ENCODE data around the gene ARHGAP5.

The ARHGAP5 gene

DNA sequence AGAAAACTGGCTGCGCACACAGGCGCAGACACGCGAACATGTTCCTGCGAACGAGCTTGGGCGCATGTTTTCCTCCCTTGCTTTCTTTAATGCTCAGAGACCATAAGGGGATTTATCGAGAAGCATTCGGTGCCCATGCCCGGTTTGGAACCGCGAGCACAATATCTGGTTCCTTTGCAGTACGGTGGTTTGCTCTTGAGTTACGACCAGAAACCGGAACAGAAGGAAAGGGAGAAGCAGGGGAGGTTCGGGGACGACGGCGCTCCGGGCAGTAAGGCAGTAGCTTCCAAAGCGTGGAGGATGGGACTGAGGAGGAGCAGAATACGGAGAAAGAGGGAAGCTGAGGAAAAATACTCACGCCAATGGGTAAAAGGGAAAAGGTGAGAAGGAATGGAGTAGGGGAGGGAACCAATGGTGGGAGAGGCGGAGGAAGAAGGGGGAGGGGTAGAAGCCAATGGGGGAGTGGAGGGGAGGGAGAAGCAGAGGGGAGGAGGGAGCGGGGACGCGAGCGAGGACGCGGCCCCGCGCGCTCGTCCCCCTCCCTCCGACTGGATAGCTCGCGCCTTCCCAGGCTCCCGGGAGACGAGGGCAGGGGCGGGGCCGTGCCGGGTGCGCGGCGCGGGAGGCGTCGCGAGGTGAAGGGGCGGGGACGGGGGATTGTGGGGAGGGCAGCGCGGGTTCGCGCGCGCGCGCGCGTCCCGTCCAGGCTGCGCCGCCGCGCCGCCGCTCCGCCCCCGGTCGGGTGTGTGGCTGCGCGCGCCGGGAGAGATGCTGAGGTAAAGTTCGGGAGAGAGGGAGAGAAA, 625 bp upstream of the ARHGAP5 start:
- peak; percentile 96 for DNase-seq (ENCODE audit: low read depth)

DNA sequence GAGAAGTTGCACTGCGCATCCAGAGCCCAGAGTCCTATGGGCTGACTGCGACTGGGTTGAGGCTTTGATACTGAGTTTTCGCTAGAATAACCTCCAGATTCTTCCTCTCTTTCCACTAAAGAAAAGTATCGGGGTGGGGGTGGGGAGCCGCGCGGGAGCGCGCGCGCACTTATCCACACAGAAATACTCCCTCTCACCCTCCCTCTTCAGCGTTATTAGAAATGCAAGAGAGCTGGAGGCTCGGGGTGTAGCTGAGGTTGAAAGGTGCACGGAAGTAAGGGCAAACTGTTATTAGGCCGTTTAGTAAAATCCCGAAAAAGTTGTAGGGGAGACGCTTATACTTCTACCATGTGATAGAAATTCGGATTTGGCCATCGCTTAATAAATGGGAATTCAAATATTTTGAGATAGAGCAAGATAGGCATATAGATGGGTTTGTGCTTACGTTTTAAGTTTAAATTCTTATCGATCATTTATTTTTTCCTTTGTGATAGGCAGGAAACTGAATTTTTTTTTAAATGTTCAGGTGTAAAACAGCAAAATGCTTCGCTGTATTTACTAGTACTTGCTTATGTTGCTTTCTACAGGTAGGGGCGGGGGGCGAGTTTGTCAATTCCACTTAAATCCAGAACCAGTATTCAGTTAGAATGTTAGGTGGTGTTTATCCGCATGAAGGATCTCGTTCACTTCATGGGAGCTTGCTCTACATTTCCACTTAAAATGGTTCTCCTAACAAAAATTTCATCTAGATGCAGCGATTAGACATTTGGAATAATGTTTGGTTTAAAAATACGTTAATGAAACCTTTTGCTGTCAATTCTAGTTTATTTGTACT, 1.1 kb downstream of the ARHGAP5 start:
- peak; percentile 49 for DNase-seq (ENCODE audit: low read depth)

DNA sequence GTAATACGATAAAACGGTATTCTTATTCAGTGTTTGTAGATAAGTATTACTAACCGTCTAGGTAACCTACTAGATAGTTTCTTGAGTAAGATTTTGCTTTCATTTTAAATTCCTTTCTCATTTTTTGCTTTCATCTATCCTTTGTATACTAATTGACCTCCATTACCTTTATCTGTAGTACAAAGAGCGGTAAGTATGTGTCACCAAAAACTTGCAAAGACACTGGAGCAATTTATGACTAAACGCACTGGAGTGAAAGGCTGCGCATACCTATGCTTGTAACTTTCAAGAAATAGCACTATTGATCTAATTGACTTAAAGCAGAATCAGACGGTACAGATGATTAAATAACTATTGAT, 1.7 kb downstream of the ARHGAP5 start:
- DNase-seq (ENCODE audit: low read depth) = peak; percentile 11

DNA sequence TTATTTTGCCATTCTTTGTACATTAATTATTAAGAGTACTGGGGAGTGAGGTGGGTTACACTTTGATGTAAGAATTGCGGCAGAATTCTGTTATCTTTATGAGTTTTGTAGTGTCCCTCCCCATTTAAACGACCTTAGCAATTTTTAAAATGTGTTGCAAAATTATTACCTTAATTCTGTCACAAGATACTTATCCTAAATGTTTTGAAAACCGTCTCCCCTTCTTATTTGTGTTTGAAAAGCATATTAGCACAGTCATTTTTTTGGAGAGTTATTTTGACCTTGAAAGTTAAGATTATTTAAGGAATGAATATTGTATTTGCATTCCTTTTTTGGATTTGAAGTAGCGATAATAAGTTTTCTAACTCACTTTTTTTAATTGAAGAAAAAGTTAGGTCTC, 2.2 kb downstream of the ARHGAP5 start:
- DNase-seq (ENCODE audit: low read depth) = no peak

DNA sequence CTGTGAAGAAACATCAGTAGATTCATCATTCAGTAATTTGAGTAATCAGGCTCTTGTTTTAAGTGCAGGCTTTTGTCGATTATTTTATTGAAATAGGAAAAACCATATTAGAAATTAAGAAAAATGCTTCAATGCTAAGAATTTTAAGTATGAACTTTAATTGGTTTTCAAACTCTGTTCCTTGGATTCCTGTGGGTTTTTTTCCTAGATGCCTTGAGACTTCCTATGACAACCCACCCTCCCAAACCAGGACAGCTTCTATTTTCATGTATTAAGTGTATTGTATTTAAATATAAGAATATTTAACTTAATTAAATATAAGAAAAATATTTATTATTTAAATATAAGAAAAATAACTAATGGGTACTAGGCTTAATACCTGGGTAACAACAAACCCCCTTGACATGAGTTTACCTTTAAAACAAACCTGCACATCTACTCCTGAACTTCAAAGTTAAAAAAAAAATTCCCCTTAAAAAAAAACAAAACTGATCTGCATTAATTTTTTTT, 3.0 kb downstream of the ARHGAP5 start:
- DNase-seq (ENCODE audit: low read depth) = peak; percentile 57

- no peak for DNase-seq (ENCODE audit: low read depth)
Measured at GRCh38 chr14:32081901-32082300, 4.8 kb downstream of the ARHGAP5 start.

DNA sequence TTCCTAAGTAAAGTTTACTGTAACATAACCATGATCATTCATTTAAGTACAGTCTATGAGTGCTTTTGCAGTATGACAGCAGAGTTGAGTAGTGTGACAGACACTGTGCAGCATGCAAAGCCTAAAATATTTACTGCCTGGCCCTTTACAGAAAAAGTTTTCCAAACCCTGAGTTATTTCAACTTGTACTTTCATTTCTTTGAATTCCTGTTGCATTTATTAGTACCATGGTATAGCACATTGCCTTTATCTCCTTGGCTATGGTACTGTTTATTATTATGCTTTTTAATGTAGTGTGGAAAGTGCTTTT, 6.2 kb downstream of the ARHGAP5 start:
- DNase-seq (ENCODE audit: low read depth) = no peak

- no peak for DNase-seq (ENCODE audit: low read depth)
Measured at GRCh38 chr14:32083789-32084188, 6.7 kb downstream of the ARHGAP5 start.

- DNase-seq (ENCODE audit: low read depth) = no peak
Measured at GRCh38 chr14:32085182-32085844, 8.2 kb downstream of the ARHGAP5 start.

- DNase-seq (ENCODE audit: low read depth) = no peak
Measured at GRCh38 chr14:32085845-32086383, 8.8 kb downstream of the ARHGAP5 start.

DNA sequence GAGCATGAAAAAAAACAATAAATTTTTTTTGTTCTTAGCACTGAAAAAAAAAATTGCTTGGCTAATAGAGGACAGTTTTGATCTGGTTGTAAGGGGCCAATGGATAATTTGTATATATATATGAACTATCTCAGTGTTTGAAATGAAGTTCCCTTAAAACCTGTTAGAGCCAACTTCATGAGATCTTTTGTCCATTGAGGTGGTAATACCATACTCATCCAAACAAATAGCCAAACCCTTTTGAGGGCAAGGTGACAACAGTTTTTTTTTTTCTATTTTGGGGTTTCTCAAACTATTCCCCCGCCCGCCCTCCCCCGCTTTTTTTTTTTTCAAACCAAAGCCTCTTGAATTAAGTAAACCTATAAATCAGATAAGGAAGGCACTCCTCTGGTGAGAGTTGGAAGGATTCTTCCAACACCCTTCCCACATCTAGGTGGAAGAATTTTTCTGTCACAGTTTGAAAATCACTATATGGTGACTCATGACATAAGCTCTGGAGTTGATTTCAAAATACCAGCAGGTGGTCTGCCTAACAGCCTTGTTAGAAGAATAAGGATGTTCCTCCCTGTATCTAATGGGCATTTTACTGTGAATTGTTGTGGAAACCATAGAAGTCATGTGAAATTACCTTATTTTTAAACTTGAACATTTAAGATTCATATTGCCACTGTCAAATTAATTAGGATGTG, 10.2 kb downstream of the ARHGAP5 start:
- peak; percentile 70 for DNase-seq (ENCODE audit: low read depth)

DNA sequence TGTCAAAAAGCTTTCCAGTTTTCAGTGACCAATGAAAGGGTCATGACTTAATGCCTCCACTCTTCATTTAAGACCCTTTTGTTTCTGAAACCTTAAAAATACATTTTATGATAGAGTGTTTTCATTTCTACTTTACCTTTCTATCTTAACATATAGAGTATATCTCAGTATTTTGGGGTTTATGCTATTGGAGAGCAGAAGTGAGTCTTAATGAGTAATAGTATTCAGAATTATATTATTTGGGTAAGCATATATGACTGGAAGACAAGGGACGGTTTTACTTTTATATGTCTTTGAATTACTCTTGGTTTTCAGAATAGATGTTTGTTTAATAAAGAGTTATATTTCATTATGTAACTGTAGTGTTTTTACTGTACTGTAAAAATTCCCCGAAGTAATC, 10.8 kb downstream of the ARHGAP5 start:
- DNase-seq (ENCODE audit: low read depth) = no peak

DNA sequence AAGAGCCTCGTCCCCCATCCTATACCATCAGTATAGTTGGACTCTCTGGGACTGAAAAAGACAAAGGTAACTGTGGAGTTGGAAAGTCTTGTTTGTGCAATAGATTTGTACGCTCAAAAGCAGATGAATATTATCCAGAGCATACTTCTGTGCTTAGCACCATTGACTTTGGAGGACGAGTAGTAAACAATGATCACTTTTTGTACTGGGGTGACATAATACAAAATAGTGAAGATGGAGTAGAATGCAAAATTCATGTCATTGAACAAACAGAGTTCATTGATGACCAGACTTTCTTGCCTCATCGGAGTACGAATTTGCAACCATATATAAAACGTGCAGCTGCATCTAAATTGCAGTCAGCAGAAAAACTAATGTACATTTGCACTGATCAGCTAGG, 13.6 kb downstream of the ARHGAP5 start:
- DNase-seq (ENCODE audit: low read depth) = no peak

GRCh38 chr14:32099473-32099872, 22.4 kb downstream of the ARHGAP5 start:
- DNase-seq (ENCODE audit: low read depth) = no peak

DNA sequence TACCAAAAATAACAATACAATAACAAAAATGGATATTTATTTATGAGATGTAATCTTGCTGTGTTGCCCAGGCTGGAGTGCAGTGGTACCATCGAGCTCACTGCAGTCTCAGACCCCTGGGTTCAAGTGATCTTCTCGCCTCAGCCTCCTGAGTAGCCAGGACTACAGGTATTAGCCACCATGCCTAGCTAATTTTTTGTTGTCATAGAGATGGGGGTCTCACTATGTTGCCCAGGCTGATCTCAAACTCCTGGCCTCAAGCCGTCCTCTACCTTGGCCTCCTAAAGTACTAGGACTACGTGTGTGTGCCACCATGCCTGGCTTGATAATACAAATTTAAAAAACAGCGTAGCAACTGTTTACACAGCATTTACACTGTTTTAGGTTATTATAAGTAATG, 23.1 kb downstream of the ARHGAP5 start:
- DNase-seq (ENCODE audit: low read depth) = no peak

- peak; percentile 32 for DNase-seq (ENCODE audit: low read depth)
Measured at GRCh38 chr14:32102152-32102787, 25.2 kb downstream of the ARHGAP5 start.

- no peak for DNase-seq (ENCODE audit: low read depth)
Measured at GRCh38 chr14:32102968-32103367, 25.9 kb downstream of the ARHGAP5 start.

DNA sequence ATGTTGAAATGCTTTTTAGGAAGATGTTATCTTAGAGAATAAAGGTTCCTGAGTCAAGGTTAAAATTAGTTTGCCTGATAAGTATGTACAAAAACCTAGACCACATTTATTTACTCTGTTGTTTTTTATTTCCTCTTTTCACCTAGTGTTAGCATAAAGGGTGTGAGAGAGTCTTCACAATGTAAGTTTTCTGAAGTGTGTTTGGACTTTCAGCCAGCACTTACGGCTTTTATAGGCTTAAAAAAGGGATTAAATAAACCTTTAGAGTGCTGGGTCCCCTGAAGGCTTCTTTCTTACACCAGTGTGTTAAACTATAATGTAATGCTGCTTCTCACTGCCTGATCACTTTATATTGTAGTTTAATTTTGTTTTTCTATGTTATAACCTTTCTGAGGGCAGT, 27.2 kb downstream of the ARHGAP5 start:
- no peak for DNase-seq (ENCODE audit: low read depth)

DNA sequence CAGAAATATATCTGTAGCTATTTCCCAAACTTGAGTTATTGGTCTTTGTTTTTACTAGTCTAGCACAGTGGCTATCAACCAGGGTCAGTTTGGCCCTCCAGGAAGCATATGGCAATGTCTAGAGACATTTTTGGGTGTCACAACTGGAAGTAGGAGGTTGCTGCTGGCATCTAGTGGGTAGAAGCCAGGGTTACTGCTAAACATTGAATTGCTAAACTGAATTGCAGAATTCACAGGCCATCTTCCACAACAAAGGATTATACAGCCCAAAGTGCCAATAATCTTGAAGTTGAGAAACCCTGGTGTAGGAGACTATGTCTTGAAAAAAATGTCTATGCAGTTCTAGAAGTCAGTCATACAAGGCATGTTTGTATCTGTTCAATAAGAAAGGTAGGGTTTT, 27.7 kb downstream of the ARHGAP5 start:
- no peak for DNase-seq (ENCODE audit: low read depth)

DNA sequence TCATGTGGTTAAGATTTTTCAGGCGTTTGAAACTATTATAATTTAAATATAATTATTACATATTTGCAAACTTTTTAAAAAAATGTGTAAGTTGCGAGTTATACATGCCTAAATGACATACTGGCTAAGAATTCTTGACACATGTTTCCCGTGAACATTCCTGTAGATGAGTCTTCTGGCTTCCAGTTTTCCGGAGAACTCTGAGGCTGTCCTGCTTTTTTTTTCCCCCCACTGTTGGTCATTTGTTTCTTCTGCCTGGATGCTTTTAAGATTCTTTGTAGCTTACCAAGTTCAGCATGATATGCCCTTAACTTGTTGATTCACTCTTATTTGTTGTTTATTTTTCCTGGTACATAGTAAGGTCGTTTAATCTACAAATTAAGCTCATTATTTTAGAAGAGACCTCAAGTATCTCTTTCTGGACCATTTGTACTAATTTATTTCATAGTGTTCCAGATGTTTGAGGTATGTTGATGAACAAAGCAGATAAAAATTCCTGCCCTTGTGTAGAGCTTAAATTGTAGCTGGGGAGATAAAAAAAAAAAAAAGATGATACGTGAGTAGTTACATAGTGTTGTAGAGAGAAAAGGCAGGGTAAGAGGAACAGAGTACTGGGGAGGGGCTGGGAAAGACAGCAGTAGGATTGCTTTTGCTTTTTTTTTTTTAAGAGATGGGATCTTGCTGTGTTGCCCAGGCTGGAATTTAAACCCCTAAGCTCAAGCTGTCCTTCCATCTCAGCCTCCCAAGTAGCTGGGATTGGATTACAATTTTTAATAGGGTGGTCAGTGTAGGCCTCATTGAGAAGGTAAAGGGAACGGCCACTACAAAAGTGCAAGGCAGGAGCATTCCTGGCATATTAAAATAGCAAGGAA, 32.8 kb downstream of the ARHGAP5 start:
- DNase-seq (ENCODE audit: low read depth) = peak; percentile 90

DNA sequence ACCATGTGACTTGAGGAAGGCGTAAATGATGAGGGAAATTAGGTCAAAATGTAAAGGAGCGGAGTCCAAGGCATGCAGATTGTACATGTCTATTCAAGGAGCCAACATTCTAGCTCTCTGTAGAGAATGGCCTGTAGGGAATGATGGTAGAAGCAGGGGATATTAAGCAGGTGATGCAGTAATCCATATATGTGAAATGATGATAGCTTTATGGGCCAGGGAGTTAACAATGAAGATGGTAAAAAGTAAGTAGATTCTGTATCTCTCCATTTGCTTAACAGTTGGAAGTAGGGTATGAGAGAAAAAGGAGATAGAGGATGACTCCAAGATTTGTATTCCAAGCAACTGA, 33.4 kb downstream of the ARHGAP5 start:
- DNase-seq (ENCODE audit: low read depth) = no peak

All from EH (cell line).